SK-N-SH (cell line): Measurements from ENCODE around the gene NCKAP5. TPM values are rescaled to one million over a fixed set of nuclear protein-coding genes. Genes with fewer than 3 reads are reported as not detected.

Source experiments
- CTCF ChIA-PET: fragments of 300-600, 350-600 bp; formaldehyde crosslinking; extraction: SDS; loops from one replicate; lab custom pipeline; 2021; lab: Yijun Ruan, JAX
- POLR2A ChIA-PET: fragments of 350-600 bp; sonication (Branson Sonifier 250); formaldehyde crosslinking; extraction: SDS; loops from one replicate; lab custom pipeline; 2020; ENCODE audit warnings: antibody characterized with exemption, inconsistent platforms; lab: Yijun Ruan, JAX
- DNase-seq: peaks from one replicate; pipeline ENCODE4 v3.0.0; 2012
- H2AFZ ChIP-seq: fragments of 200-600 bp; sonication (generic); 2 replicates; pipeline ENCODE4 v1.8.1; 2016; ENCODE audit warnings: antibody characterized with exemption, mild to moderate bottlenecking, low read depth
- H3F3A ChIP-seq: fragments of 200-600 bp; sonication (generic); replicated peaks from 2 replicates; pipeline ENCODE3; 2016; ENCODE audit warnings: antibody characterized with exemption, mild to moderate bottlenecking; ENCODE audit not compliant: insufficient read depth
- H3K27ac ChIP-seq, 2 experiments: fragments of 200-500 bp in 1 of 2; fragments of 200-600 bp in 1 of 2; sonication (Bioruptor generic) in 1 of 2; sonication (generic), shearing (Covaris generic) in 1 of 2; 2 replicates each; pipeline versions ENCODE4 v1.5.1 to v1.6.1; 2014 to 2016; ENCODE audit warnings: low read depth in 2 of 2, inconsistent platforms in 1 of 2, low read length in 1 of 2, mild to moderate bottlenecking in 1 of 2, mixed read lengths in 1 of 2
- H3K27me3 ChIP-seq: fragments of 200-600 bp; sonication (generic), shearing (Covaris generic); 2 replicates; pipeline ENCODE4 v1.6.1; 2016; ENCODE audit warnings: mixed run types; ENCODE audit not compliant: insufficient read depth
- H3K36me3 ChIP-seq, 2 experiments: fragments of 200-500 bp in 1 of 2; fragments of 200-600 bp in 1 of 2; sonication (Bioruptor generic) in 1 of 2; sonication (generic) in 1 of 2; replicated peaks in 1 of 2; 2 replicates each; pipeline versions ENCODE3 to v1.5.1; 2014 to 2016; ENCODE audit warnings: low read length in 1 of 2, mild to moderate bottlenecking in 1 of 2; ENCODE audit not compliant: insufficient read depth in 2 of 2, control insufficient read depth in 1 of 2
- H3K4me1 ChIP-seq, 2 experiments: fragments of 200-500 bp in 1 of 2; fragments of 200-600 bp in 1 of 2; sonication (Bioruptor generic) in 1 of 2; sonication (generic), shearing (Covaris generic) in 1 of 2; 2 replicates each; pipeline versions ENCODE4 v1.5.1 to v1.6.1; 2014 to 2016; ENCODE audit warnings: low read depth in 1 of 2, low read length in 1 of 2, mixed run types in 1 of 2; ENCODE audit not compliant: insufficient read depth in 2 of 2, control insufficient read depth in 1 of 2
- H3K4me2 ChIP-seq: fragments of 200-600 bp; sonication (generic), shearing (Covaris generic); 2 replicates; pipeline ENCODE4 v1.6.1; 2017; ENCODE audit warnings: mixed run types
- H3K4me3 ChIP-seq, 2 experiments: fragments of 200-500 bp in 1 of 2; fragments of 200-600 bp in 1 of 2; sonication (Bioruptor generic) in 1 of 2; sonication (generic), shearing (Covaris generic) in 1 of 2; 2 replicates each; pipeline versions ENCODE4 v1.5.1 to v1.8.1; 2014 to 2016; ENCODE audit warnings: low read depth in 2 of 2, inconsistent platforms in 1 of 2, low read length in 1 of 2, mild to moderate bottlenecking in 1 of 2, mixed read lengths in 1 of 2, moderate library complexity in 1 of 2
- H3K79me2 ChIP-seq: fragments of 200-600 bp; sonication (generic); 2 replicates; pipeline ENCODE4 v1.8.1; 2017; ENCODE audit warnings: mild to moderate bottlenecking; ENCODE audit not compliant: insufficient read depth
- H3K9ac ChIP-seq: fragments of 200-600 bp; sonication (generic); 2 replicates; pipeline ENCODE4 v1.6.1; 2017; ENCODE audit warnings: mixed run types
- H3K9me2 ChIP-seq: fragments of 200-600 bp; sonication (generic); 2 replicates; pipeline ENCODE4 v1.6.1; 2017; ENCODE audit warnings: mixed run types
- H3K9me3 ChIP-seq: fragments of 200-600 bp; sonication (generic); 2 replicates; pipeline ENCODE4 v1.6.1; 2017; ENCODE audit warnings: mixed run types, mild to moderate bottlenecking, moderate library complexity
- H4K20me1 ChIP-seq: fragments of 200-600 bp; sonication (generic); 2 replicates; pipeline ENCODE4 v1.6.1; 2017; ENCODE audit warnings: mild to moderate bottlenecking, mixed run types; ENCODE audit not compliant: insufficient read depth
- EP300 ChIP-seq, 2 experiments: IDR thresholded peaks; 2 replicates each; pipeline versions ENCODE4 v1.4.0 to v1.6.1; 2012; ENCODE audit warnings: borderline replicate concordance in 1 of 2, low read depth in 1 of 2, low read length in 1 of 2
- EZH2phosphoT487 ChIP-seq: fragments of 200-600 bp; sonication (generic); IDR thresholded peaks from 2 replicates; pipeline ENCODE4 v1.6.1; 2017; ENCODE audit warnings: low read depth, mixed run types, mild to moderate bottlenecking, antibody characterized with exemption, moderate library complexity, borderline replicate concordance
- FOXJ3 ChIP-seq: sonication (generic); formaldehyde crosslinking; IDR thresholded peaks from 2 replicates; pipeline ENCODE4 v1.5.1; 2020; ENCODE audit warnings: mild to moderate bottlenecking, missing genetic modification reagents
- FOXM1 ChIP-seq: IDR thresholded peaks from 2 replicates; pipeline ENCODE4 v1.4.0; 2012; ENCODE audit warnings: low read depth, mild to moderate bottlenecking
- MEF2A ChIP-seq: IDR thresholded peaks from 2 replicates; pipeline ENCODE4 v1.4.0; 2012; ENCODE audit warnings: low read depth, borderline replicate concordance
- MXI1 ChIP-seq: IDR thresholded peaks from 2 replicates; pipeline ENCODE4 v1.6.1; 2012; ENCODE audit warnings: mild to moderate bottlenecking, low read depth, low read length, improper control_type of control experiment
- RFX5 ChIP-seq: IDR thresholded peaks from 2 replicates; pipeline ENCODE4 v1.6.1; 2012; ENCODE audit warnings: mild to moderate bottlenecking, improper control_type of control experiment, low read length
- RXRA ChIP-seq: IDR thresholded peaks from 2 replicates; pipeline ENCODE4 v1.4.0; 2012; ENCODE audit warnings: low read depth, mild to moderate bottlenecking, borderline replicate concordance
- TEAD4 ChIP-seq: IDR thresholded peaks from 2 replicates; pipeline ENCODE4 v1.4.0; 2012; ENCODE audit warnings: mild to moderate bottlenecking, borderline replicate concordance; ENCODE audit not compliant: insufficient read depth
- USF1 ChIP-seq: IDR thresholded peaks from 2 replicates; pipeline ENCODE4 v1.4.0; 2012; ENCODE audit warnings: low read depth, borderline replicate concordance
- YY1 ChIP-seq: IDR thresholded peaks from 2 replicates; pipeline ENCODE4 v1.4.0; 2012; ENCODE audit warnings: low read depth, mild to moderate bottlenecking
- WGBS: methylation state at CpG from one replicate; pipeline ENCODE4 v1.1.6; 2017; ENCODE audit warnings: low lambda C conversion rate; 5-methylcytosine and 5-hydroxymethylcytosine counted together
- polyA plus RNA-seq, 3 experiments: library from polyadenylated mRNA; depleted of rRNA; stranded (reverse); fragments of >200 nt; gene quantifications; 2 replicates each; pipeline ENCODE4 v1.2.3, GENCODE V29; 2012
- TF ChIP-seq, protein P1 (sequence below): fragments of 150-350 bp; IDR thresholded peaks from 2 replicates; pipeline ENCODE4 v1.6.1; 2016; ENCODE audit warnings: mild to moderate bottlenecking, low read depth, low read length
- TF ChIP-seq, protein P2 (sequence below): fragments of 200-600 bp; sonication (generic); IDR thresholded peaks from 2 replicates; pipeline ENCODE4 v1.6.1; 2017; ENCODE audit warnings: antibody characterized with exemption, mild to moderate bottlenecking, moderate library complexity
- TF ChIP-seq, protein P3 (sequence below): IDR thresholded peaks from 2 replicates; pipeline ENCODE4 v1.4.0; 2012; ENCODE audit warnings: low read depth, borderline replicate concordance

The NCKAP5 gene
- polyA plus RNA-seq, 1 of the 3 experiments (the other 2 are of a cell fraction), result 0.02 TPM

DNA sequence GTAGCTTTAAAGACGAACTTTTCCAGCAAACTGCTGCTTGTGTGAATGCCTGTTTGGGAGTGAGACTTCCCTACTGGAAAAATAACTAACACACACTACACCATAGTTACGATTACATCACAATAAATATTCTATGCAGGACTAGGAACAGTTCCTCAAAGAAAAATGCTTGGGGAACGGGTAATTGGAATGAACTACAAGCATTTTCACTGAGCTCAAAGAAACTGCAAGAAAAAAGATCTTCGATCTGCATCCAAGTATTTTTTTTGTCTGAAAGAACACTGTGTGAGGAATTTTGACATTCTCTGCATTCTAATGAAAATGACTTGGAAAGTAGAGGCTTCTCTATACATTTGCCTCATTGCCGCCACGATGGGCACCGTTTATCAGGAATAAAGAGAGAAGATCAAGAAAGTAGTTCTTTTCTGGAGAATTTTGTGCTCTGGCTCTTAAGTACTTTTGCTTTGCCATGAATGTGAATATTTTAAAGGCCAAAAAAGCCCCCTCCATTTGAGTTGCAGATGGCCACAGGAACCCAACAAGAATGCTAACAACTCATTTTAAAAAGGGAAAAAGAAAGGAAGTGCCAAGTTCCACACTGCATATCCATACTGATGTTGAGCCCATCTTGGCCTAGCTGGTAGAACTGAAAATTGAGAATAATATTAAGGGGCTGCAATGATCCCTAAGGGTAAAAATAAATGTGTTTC, 911.8 kb downstream of the NCKAP5 start:
- 71% methylated on average over 7 of the region's 7 CpGs for WGBS
- Histone ChIP-seq H3K4me1 (no peaks in the 10 kb centered on the region), H3K9ac (no peak overlapping the region), H2AFZ (no peak overlapping the region), H3K4me3 (no peak overlapping the region), H3F3A (no peaks in the 10 kb centered on the region), H3K9me2 (no peaks in the 10 kb centered on the region), H3K27ac (no peak overlapping the region), H3K36me3 (peaks cover 0 to 12% of the 10 kb centered on the region in 2 experiments), H3K27me3 (no peaks in the 10 kb centered on the region), H3K79me2 (no peaks in the 10 kb centered on the region), H4K20me1 (no peaks in the 10 kb centered on the region), H3K9me3 (no peaks in the 10 kb centered on the region), H3K4me2 (no peak overlapping the region)
- ChIA-PET POLR2A (no interaction called here), CTCF (interaction anchor here (0.8 kb wide), 1 partner anchor 109 kb away, joined by 3 read pairs; no protein-coding TSS in a partner anchor)
- no peak for DNase-seq
- TF ChIP-seq RXRA (no peak), YY1 (no peak), USF1 (no peak), FOXJ3 (CRISPR knock-in tag) (no peak), MXI1 (no peak), EZH2phosphoT487 (no peak), MEF2A (no peak), FOXM1 (no peak)
- TF ChIP-seq, protein P1, sequence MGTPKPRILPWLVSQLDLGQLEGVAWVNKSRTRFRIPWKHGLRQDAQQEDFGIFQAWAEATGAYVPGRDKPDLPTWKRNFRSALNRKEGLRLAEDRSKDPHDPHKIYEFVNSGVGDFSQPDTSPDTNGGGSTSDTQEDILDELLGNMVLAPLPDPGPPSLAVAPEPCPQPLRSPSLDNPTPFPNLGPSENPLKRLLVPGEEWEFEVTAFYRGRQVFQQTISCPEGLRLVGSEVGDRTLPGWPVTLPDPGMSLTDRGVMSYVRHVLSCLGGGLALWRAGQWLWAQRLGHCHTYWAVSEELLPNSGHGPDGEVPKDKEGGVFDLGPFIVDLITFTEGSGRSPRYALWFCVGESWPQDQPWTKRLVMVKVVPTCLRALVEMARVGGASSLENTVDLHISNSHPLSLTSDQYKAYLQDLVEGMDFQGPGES, result no peak
- TF ChIP-seq, protein P2, sequence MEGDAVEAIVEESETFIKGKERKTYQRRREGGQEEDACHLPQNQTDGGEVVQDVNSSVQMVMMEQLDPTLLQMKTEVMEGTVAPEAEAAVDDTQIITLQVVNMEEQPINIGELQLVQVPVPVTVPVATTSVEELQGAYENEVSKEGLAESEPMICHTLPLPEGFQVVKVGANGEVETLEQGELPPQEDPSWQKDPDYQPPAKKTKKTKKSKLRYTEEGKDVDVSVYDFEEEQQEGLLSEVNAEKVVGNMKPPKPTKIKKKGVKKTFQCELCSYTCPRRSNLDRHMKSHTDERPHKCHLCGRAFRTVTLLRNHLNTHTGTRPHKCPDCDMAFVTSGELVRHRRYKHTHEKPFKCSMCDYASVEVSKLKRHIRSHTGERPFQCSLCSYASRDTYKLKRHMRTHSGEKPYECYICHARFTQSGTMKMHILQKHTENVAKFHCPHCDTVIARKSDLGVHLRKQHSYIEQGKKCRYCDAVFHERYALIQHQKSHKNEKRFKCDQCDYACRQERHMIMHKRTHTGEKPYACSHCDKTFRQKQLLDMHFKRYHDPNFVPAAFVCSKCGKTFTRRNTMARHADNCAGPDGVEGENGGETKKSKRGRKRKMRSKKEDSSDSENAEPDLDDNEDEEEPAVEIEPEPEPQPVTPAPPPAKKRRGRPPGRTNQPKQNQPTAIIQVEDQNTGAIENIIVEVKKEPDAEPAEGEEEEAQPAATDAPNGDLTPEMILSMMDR, result no peak

- Histone ChIP-seq H3K36me3 (peaks cover 0 to 9% of the 10 kb centered on the region in 2 experiments), H3K9ac (no peak overlapping the region), H3K79me2 (no peaks in the 10 kb centered on the region), H3K9me3 (no peaks in the 10 kb centered on the region), H3K4me1 (no peaks in the 10 kb centered on the region; a peak in 1 of 4 replicates), H3K27ac (no peak overlapping the region), H3K27me3 (no peaks in the 10 kb centered on the region), H2AFZ (no peak overlapping the region), H3F3A (no peaks in the 10 kb centered on the region), H3K4me3 (no peak overlapping the region), H4K20me1 (no peaks in the 10 kb centered on the region), H3K4me2 (no peak overlapping the region), H3K9me2 (no peaks in the 10 kb centered on the region)
- ChIA-PET POLR2A (no interaction called here), CTCF (no interaction called here)
- DNase-seq, result no peak
- TF ChIP-seq TEAD4 (no peak), EP300 (IDR thresholded peaks at IDR 0.05; ENCODE audit: borderline replicate concordance in 1 of 2, low read depth in 1 of 2, low read length in 1 of 2) (no peak), RFX5 (no peak)
- TF ChIP-seq, protein P3, sequence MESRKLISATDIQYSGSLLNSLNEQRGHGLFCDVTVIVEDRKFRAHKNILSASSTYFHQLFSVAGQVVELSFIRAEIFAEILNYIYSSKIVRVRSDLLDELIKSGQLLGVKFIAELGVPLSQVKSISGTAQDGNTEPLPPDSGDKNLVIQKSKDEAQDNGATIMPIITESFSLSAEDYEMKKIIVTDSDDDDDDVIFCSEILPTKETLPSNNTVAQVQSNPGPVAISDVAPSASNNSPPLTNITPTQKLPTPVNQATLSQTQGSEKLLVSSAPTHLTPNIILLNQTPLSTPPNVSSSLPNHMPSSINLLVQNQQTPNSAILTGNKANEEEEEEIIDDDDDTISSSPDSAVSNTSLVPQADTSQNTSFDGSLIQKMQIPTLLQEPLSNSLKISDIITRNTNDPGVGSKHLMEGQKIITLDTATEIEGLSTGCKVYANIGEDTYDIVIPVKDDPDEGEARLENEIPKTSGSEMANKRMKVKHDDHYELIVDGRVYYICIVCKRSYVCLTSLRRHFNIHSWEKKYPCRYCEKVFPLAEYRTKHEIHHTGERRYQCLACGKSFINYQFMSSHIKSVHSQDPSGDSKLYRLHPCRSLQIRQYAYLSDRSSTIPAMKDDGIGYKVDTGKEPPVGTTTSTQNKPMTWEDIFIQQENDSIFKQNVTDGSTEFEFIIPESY, result no peak
- 84% methylated on average over 7 of the region's 7 CpGs for WGBS
Observed at GRCh38 chr2:132654968-132655367, 913.3 kb downstream of the NCKAP5 start.
